ENCODE data around the gene DPF3. TPM values are rescaled to one million over a fixed set of nuclear protein-coding genes. Genes with fewer than 3 reads are reported as not detected.

The DPF3 gene
- total RNA-seq, 2 donors from 2014 or later = 0.78 to 4.0 TPM

DNA sequence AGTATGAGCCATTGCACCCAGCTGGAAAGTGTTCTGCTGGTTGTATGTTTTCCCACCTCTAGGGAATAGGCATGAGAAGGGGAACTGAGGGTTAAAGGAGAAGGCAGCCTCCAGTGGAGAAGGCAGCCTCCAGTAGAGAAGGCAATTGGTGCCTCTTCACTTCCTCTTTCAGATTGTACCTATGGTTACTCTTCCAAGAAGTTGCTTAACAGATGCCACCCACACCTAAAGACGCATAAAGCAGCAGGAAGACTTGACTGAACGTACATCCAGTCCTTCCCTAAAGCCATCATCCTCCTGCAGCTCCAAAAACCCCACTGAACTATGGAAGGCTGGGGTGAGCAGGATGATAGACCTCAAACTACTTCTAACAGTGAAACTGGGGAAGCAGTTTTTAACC, 13.1 kb downstream of the DPF3 start:
- no peaks in the 10 kb centered on the region for H3K36me3 ChIP-seq (replicated peaks in 1 of 2; ENCODE audit: insufficient read depth in 1 of 2, low read depth in 2 of 2)
- no peaks in the 10 kb centered on the region for H3K27me3 ChIP-seq
- H3K4me3 ChIP-seq = no peak overlapping the region
- no peaks in the 10 kb centered on the region for H3K9me3 ChIP-seq
- intact Hi-C loops (cut with DNase I) = no loop called here
- H3K27ac ChIP-seq = no peak overlapping the region
- DNase-seq = no peak
- TF ChIP-seq CTCF (IDR thresholded peaks at IDR 0.05) (no peak), POLR2A (IDR thresholded peaks at IDR 0.05) (no peak)
- no peaks in the 10 kb centered on the region for H3K4me1 ChIP-seq
- WGBS, 2 donors = 82 to 91% methylated on average over 2 of the region's 2 CpGs
- no peak for ATAC-seq

DNA sequence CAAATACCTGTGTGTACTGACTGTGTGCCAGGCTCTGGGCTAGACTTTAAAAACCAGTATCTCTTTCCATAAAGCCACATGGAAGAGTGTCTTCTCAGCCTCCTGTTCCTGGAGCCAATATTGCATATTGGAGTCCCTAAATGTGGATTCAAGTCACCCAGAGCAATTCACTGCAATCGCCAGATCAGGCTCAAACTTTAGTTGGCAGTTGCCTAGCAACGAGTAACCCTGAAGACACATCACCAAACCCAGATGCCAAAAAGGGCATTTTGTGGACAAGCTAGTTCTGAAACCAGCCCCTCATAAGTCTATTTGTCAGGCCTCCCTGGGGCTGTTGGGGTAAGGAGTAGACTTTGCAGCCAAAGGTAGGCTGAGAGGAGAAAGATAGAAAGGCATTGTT, 13.7 kb downstream of the DPF3 start:
- H3K4me3 ChIP-seq = no peak overlapping the region
- H3K4me1 ChIP-seq = no peaks in the 10 kb centered on the region
- no peaks in the 10 kb centered on the region for H3K9me3 ChIP-seq
- H3K27ac ChIP-seq = no peak overlapping the region
- H3K27me3 ChIP-seq = no peaks in the 10 kb centered on the region
- WGBS, 2 donors = 70 to 81% methylated on average over 2 of the region's 2 CpGs
- DNase-seq (no peak), ATAC-seq (no peak)
- TF ChIP-seq CTCF (IDR thresholded peaks at IDR 0.05) = no peak
- intact Hi-C loops (cut with DNase I) = no loop called here
- no peaks in the 10 kb centered on the region for H3K36me3 ChIP-seq (replicated peaks in 1 of 2; ENCODE audit: insufficient read depth in 1 of 2, low read depth in 2 of 2)

GRCh38 chr14:72879431-72879830, 14.5 kb downstream of the DPF3 start:
- no peak for ATAC-seq

DNA sequence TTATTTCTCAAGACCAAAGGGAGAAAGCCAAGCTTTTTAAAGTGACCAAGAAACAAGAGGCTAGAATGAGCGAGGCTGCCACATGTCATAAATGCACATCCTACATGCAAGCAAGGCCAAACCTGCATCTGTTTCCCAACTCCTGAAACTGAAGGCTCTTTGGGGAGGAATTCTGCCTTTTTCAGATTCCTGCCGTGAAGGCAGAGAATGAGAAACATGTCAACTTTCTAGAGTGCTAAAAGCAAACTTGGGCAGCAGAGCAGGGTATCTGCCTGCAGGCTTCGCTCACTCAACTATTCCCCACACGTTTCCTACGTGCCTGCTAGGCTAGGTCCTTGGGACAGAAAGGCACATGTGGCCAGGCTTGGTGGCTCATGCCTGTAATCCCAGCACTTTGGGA, 15.2 kb downstream of the DPF3 start:
- no peaks in the 10 kb centered on the region for H3K4me1 ChIP-seq
- WGBS, 2 donors = 84 to 89% methylated on average over 5 of the region's 5 CpGs
- intact Hi-C loops (cut with DNase I) = no loop called here
- no peaks in the 10 kb centered on the region for H3K36me3 ChIP-seq (replicated peaks in 1 of 2; ENCODE audit: insufficient read depth in 1 of 2, low read depth in 2 of 2)
- H3K27ac ChIP-seq = no peak overlapping the region
- H3K9me3 ChIP-seq = no peaks in the 10 kb centered on the region
- TF ChIP-seq CTCF (IDR thresholded peaks at IDR 0.05) (no peak), POLR2A (IDR thresholded peaks at IDR 0.05) (no peak)
- DNase-seq = no peak
- H3K4me3 ChIP-seq = no peak overlapping the region
- no peaks in the 10 kb centered on the region for H3K27me3 ChIP-seq
- no peak for ATAC-seq

More at GRCh38 chr14:72879431-72879830, 14.5 kb downstream of the DPF3 start:
- no peaks in the 10 kb centered on the region for H3K36me3 ChIP-seq (replicated peaks in 1 of 2; ENCODE audit: insufficient read depth in 1 of 2, low read depth in 2 of 2)
- no peak overlapping the region for H3K4me3 ChIP-seq
- TF ChIP-seq POLR2A (IDR thresholded peaks at IDR 0.05) (no peak), CTCF (IDR thresholded peaks at IDR 0.05) (no peak)
- no peaks in the 10 kb centered on the region for H3K4me1 ChIP-seq
- DNase-seq = no peak
- no peaks in the 10 kb centered on the region for H3K9me3 ChIP-seq
- intact Hi-C loops (cut with DNase I) = no loop called here
- no peaks in the 10 kb centered on the region for H3K27me3 ChIP-seq
- H3K27ac ChIP-seq = no peak overlapping the region
- 66 to 92% methylated on average over 2 to 5 of the region's 6 CpGs for WGBS, 2 donors

DNA sequence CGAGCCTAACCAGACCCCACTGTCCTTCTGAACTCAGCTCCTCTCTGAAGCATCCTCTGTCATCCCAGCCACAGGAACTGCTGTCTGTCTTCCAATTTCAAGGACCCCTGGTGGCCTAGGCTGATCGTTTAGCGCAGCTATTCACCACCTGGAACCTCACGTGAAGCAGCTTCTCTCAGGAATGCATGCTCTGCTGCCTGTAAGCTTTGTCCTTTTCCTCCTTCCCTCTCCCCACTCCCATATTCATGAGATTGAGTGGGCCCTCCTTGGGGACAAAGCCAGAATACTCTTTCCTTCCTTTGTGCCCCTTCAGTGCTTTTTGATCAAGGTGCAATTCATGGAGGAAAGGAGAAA, 17.2 kb downstream of the DPF3 start:
- WGBS, 2 donors = 41 to 50% methylated on average over 4 of the region's 4 CpGs
- ATAC-seq = no peak
- Histone ChIP-seq H3K9me3 (no peaks in the 10 kb centered on the region), H3K36me3 (replicated peaks in 1 of 2; ENCODE audit: insufficient read depth in 1 of 2, low read depth in 2 of 2) (no peaks in the 10 kb centered on the region), H3K27me3 (no peaks in the 10 kb centered on the region), H3K4me3 (no peak overlapping the region), H3K27ac (no peak overlapping the region), H3K4me1 (no peaks in the 10 kb centered on the region)
- TF ChIP-seq CTCF (IDR thresholded peaks at IDR 0.05) = no peak
- no peak for TF ChIP-seq POLR2A (IDR thresholded peaks at IDR 0.05)
- intact Hi-C loops (cut with DNase I) = no loop called here
- DNase-seq = no peak
